GM18861 (cell line): ENCODE results near the gene SCTR.

Experiments used
- ATAC-seq: cut with Tn5 transposase; IDR thresholded peaks from one replicate; pipeline ENCODE4 v1.9.1; 2021; ENCODE audit not compliant: unreplicated experiment

The SCTR gene

DNA sequence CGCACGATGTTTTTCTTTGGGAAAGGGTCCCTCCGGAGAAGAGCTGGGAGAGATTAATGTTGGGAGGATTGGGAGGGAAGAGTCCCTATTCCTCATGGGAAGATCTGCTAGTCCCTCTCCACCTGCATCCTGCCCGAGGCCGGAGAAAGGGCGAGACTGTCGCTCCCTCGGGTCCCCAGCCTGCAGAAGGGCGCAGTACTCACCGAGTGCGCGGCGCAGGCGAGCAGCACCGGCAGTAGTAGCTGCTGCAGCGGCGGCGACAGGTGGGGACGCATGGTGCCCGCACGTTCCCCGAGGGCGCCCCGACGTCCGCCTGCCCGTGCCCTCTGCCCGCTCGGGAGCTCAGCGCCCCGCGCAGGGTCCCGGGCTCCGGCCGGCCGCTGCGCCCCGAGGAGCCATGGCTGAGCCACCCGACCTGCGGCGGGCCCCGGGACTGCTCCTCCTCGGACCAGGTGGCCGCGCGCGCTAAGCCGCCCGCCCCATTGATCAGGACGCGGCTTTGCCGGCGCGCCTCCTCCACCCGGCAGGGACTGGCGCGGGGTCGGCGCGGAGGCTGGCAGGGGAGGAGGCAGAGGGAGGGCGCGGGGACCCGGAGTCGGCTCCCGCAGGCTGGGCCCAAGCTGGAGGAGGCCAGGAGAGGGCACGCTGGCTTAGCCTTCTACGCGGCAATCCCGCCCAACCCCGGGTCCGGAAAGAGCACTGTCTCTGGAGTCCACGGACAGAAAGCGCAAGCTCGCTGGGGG is at the start of gene SCTR:
Gene SCTR (minus strand): TSS at position 532 of the 743 bp plus-strand sequence. CDS start 257 bp downstream, at position 275.
- no peak for ATAC-seq

GRCh38 chr2:119567292-119567691 is 43.0 kb upstream of the SCTR start:
- ATAC-seq, result no peak

DNA sequence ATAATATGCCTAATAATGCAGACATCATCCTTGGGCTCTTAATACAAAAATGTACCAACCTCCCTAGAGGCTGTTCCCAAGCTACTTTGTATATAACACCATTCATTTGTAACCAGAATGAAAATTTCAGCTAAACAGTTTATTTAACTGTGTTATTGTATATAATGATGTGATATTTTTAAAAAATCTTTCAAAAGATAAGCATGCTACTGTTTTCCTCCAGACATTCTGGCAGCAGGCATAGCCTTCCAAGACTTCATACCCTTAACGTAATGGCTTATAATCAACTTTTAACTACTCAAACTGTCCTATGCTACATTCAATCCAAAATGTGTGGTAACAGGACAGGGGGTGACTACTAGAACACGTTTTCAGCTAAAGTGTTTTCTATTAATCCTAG is 41.2 kb upstream of the SCTR start:
- no peak for ATAC-seq

- no peak for ATAC-seq
Measured at GRCh38 chr2:119553687-119554344, 29.5 kb upstream of the SCTR start.

DNA sequence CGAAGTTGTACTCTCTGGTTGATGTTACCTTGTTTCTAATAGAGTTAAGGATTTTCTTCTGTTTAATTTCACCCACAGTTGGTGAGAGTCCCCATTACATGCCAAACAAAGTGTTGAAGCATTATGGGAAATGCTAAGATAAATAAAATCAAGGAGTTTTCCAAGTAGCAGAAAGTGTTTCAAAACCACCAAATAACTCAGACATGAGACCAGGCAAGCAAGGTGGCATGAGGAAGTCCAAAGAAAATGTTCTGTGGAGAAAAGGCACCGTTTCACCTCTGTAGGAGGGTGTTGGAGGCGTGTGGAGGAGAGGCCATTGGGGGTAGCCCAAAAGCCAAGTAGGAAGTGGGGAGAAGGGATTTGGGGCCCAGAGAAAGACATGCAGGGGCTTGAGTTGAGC is 28.6 kb upstream of the SCTR start:
- ATAC-seq, result no peak

GRCh38 chr2:119550856-119551255 is 26.6 kb upstream of the SCTR start:
- ATAC-seq, result no peak

- ATAC-seq, result no peak
Measured at GRCh38 chr2:119550346-119550745, 26.1 kb upstream of the SCTR start.

DNA sequence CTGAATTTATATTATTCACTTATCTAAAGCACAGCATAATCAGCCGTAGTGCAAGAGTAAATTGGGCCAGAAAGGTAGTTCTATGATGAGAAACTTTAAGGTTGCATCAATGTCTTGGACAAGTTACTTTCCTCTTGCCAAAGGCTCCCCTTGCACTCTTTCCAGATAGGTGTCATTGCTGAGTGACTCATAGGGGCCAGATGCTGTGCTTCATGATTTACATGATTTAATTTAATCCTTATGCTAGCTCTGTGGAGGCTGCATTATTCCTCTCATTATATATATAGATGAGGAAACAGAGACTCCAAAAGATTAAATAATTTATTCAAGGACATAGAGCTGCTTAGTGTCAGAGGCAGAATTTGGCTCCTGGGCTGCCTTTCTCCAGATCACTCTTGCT is 25.0 kb upstream of the SCTR start:
- ATAC-seq, result no peak

DNA sequence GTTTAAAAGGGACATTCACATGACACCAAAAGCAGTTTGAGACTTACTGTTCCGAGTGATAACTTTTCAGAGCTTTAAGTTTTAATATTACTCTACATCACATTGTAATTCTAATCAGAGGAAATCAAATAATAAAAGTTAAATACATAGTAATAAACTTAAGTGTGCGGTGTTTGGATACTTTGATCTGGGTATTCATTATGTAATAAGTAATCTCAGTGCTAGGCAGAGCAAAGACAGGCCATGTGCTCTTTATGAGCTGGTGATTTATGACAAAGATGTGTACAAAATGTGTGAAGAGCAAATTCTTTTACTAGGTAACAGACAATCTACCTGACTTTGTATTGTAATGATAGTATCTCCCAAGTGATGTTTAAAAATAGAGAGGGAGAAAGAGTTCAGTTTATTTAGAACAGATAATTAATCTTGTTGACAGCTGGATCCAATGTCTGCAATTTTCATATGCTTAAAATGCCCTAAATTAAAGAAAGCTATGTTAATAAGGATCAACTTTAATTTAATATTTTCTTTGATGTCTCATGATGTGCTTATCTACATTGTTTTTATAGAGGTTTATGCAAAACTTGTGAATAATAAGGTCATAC is 24.3 kb upstream of the SCTR start:
- ATAC-seq, result no peak

- ATAC-seq, result no peak
Measured at GRCh38 chr2:119546447-119546767, 22.1 kb upstream of the SCTR start.

GRCh38 chr2:119545754-119546446 is 21.6 kb upstream of the SCTR start:
- no peak for ATAC-seq

DNA sequence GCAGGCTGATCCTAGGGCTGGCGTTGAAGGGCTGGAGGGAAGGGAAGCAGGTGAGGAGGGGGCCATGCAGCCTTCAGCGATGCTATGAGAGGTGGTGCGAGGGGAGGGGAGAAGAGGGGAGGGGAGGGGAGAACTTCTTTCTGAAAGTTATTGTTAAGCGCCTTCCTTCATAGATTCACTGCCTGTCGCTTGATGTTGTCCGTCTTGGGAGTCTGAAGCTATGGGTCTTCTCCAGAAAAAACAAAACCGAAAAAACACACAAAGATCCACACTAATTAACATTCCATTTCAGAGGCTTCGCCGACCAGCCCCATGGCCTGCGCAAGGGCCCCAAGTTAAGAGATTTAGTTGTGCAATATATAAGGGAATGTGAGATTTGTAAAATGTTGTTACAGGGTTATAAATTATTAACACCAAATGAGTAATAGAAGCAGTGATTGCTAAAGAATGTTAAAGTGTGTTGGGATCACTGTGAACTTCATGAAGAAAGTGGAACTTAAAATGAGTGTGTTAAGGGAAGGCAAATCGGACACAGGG is 20.7 kb upstream of the SCTR start:
- ATAC-seq, result no peak

DNA sequence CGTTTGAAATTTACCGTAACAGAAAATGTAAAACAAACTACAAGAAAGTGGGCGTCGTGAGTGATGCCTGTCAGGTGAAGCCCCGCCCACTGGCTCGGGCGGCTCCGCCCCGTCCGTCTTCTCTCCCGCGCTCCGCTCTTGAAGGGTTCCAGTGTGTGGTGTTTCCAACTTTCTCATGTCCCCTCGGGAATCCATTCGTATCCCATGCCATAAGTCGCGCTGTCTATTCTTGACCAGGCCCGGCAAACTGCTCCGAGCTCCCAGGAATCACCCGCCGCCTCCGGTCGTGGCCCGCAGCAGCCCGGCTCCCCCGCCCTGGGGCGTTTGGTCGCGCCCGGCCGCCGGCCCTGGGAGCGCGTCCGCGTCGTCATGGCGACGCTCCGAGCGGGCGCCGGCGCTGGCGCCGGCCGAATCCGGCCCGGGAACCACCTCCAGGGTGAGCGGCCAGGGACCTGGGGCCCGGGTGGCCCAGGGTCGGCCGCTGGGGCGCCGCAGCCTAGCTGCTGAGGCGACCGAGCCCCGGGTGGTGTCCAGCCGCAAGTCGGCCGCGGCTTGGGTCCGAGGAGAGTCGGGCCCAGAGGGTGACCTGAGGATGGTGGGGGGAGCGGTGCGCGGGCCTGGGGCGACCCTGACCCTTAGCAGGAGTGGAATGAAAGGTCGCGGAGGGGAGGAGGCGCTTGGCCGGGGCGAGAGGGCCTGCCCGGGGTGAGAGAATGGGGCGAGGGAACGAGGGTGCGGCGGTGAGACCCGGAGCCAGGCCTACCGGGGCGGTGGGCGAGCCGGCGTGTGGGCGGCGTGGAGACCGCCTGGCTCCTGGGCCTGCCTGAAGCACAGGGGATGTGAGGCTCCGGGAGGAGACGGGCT is 20.0 kb upstream of the SCTR start, which contains the start of gene CFAP221:
Gene CFAP221 (plus strand): TSS at position 375 of the 864 bp plus-strand sequence. CDS start 1,683 bp downstream, outside the sequence.
- no peak for ATAC-seq

GRCh38 chr2:119541476-119541875 is 17.2 kb upstream of the SCTR start:
- no peak for ATAC-seq

GRCh38 chr2:119537792-119538191 is 13.5 kb upstream of the SCTR start:
- no peak for ATAC-seq

GRCh38 chr2:119536707-119537106 is 12.4 kb upstream of the SCTR start:
- ATAC-seq, result no peak

DNA sequence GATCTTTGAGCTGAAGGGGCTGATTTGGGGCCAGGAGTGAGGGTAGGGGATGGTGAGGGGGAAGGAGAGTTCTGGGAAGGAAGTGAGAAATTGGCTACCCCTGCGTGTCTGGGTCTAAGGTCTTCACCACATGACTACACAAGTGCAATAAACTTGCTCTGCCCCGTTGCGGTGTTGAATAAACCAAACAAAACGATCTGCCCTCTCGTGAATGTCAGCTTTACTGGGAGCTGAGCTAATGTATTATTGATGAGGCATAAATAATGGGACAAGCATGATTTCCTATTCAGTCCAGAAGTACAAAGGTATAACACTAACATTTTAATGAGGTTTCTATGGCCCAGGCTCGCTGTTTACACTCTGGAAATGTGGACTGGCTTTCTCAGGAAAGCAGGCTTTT is 11.9 kb upstream of the SCTR start:
- ATAC-seq, result no peak

- no peak for ATAC-seq
Measured at GRCh38 chr2:119533560-119533959, 9.3 kb upstream of the SCTR start.

DNA sequence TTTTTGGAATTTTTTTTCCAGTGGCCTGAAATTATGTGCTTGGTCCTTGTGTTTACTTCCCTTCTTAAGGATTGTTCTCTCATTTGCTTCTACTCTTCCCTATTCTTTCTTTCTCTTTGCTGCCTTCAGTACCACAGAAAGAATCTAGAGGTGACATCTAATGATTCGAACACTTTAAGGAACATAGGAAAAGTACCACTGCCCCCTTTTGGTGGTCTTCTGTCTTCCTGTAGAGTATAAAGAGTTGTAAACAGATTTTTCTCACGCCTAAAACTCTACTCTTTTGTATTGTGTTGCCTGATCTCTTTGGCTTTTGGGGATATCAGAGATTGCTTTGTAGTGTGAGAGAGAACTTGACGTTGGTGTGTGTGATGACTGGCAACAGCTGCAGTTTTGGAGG is 7.0 kb upstream of the SCTR start:
- no peak for ATAC-seq

- no peak for ATAC-seq
Measured at GRCh38 chr2:119527999-119528398, 3.7 kb upstream of the SCTR start.
